Chondrocyte (in vitro differentiated cells): Measurements from ENCODE around the gene SGPP2. TPM values are rescaled to one million over a fixed set of nuclear protein-coding genes. Genes with fewer than 3 reads are reported as not detected.
"Not testable (repeated sequence)": the region's sequence is repeated elsewhere in the genome, so short reads cannot be mapped to it uniquely, and the experiment has no call there.

ENCODE experiments used
- DNase-seq: peaks from one replicate; pipeline ENCODE4 v3.0.0; 2021; ENCODE audit warnings: mixed read lengths, low spot score
- H3K27ac Mint-ChIP-seq: one replicate; pipeline ENCODE4 v1.8.0; 2021; ENCODE audit warnings: mild to moderate bottlenecking, moderate library complexity, mixed read lengths; ENCODE audit not compliant: unreplicated experiment
- H3K27me3 Mint-ChIP-seq: 2 replicates; pipeline ENCODE4 v1.8.0; 2021; ENCODE audit warnings: low read depth, mixed read lengths
- H3K36me3 Mint-ChIP-seq: 2 replicates; pipeline ENCODE4 v1.8.0; 2021; ENCODE audit warnings: low read depth, mixed read lengths
- H3K4me1 Mint-ChIP-seq: 2 replicates; pipeline ENCODE4 v1.8.0; 2021; ENCODE audit warnings: low read depth, mild to moderate bottlenecking, mixed read lengths
- H3K4me3 Mint-ChIP-seq: one replicate; pipeline ENCODE4 v1.8.0; 2021; ENCODE audit warnings: mild to moderate bottlenecking, moderate library complexity, mixed read lengths; ENCODE audit not compliant: unreplicated experiment
- H3K9me3 Mint-ChIP-seq: 2 replicates; pipeline ENCODE4 v1.8.0; 2021; ENCODE audit warnings: low read depth, mixed read lengths
- CTCF ChIP-seq: fragments of 200-600 bp; sonication (generic); IDR thresholded peaks from 2 replicates; pipeline ENCODE4 v1.5.0; 2021; ENCODE audit warnings: antibody characterized with exemption, mild to moderate bottlenecking, moderate library complexity
- total RNA-seq: library from RNA; stranded (reverse); gene quantifications from 3 replicates; pipeline ENCODE4 v1.2.1, GENCODE V29; 2021

The SGPP2 gene
- total RNA-seq, 1 donor from 2014 or later = not detected

GRCh38 chr2:222433332-222434173 lies 9.2 kb downstream of the SGPP2 start:
- TF ChIP-seq CTCF = no peak
- no peak for DNase-seq
- Mint-ChIP-seq H3K4me1 (no peaks in the 10 kb centered on the region), H3K36me3 (no peaks in the 10 kb centered on the region), H3K27me3 (peaks cover 12% of the 10 kb centered on the region), H3K4me3 (no peak overlapping the region), H3K9me3 (peaks cover 7% of the 10 kb centered on the region), H3K27ac (no peak overlapping the region)

- no peaks in the 10 kb centered on the region for H3K4me1 Mint-ChIP-seq
- H3K27ac Mint-ChIP-seq = no peak overlapping the region
- no peak overlapping the region for H3K4me3 Mint-ChIP-seq
- no peak for TF ChIP-seq CTCF
- peaks cover 7% of the 10 kb centered on the region for H3K9me3 Mint-ChIP-seq
- no peak for DNase-seq
- H3K27me3 Mint-ChIP-seq = peaks cover 10% of the 10 kb centered on the region
- no peaks in the 10 kb centered on the region for H3K36me3 Mint-ChIP-seq
These were observed 9.9 kb downstream of the SGPP2 start for GRCh38 chr2:222434204-222434603.

- not testable (repeated sequence) for H3K4me3 Mint-ChIP-seq, H3K27me3 Mint-ChIP-seq, H3K36me3 Mint-ChIP-seq, H3K27ac Mint-ChIP-seq, H3K9me3 Mint-ChIP-seq, H3K4me1 Mint-ChIP-seq, DNase-seq
These were observed 11.2 kb downstream of the SGPP2 start for GRCh38 chr2:222435400-222436039.

- Mint-ChIP-seq H3K4me3 (no peak overlapping the region), H3K36me3 (no peaks in the 10 kb centered on the region), H3K9me3 (no peaks in the 10 kb centered on the region), H3K27ac (no peak overlapping the region), H3K4me1 (peaks cover 9% of the 10 kb centered on the region), H3K27me3 (peaks cover 6% of the 10 kb centered on the region)
- no peak for DNase-seq
- TF ChIP-seq CTCF = no peak
These were observed 11.7 kb downstream of the SGPP2 start for GRCh38 chr2:222436040-222436413.

- no peaks in the 10 kb centered on the region for H3K9me3 Mint-ChIP-seq
- TF ChIP-seq CTCF = no peak
- peaks cover 12% of the 10 kb centered on the region for H3K4me1 Mint-ChIP-seq
- H3K27ac Mint-ChIP-seq = no peak overlapping the region
- no peak for DNase-seq
- H3K27me3 Mint-ChIP-seq = no peaks in the 10 kb centered on the region
- H3K36me3 Mint-ChIP-seq = no peaks in the 10 kb centered on the region
- no peak overlapping the region for H3K4me3 Mint-ChIP-seq
These were observed 15.3 kb downstream of the SGPP2 start for GRCh38 chr2:222439692-222440091.
